Ovary (tissue), 10 donors: Measurements from ENCODE around the gene FKBP14. TPM values are rescaled to one million over a fixed set of nuclear protein-coding genes. Genes with fewer than 3 reads are reported as not detected.

ENCODE experiments used
- DNase-seq, 5 donors: peaks; one replicate each; pipeline ENCODE4 v3.0.0-alpha.2; 2019 to 2020
- H3K27ac ChIP-seq, 2 donors: fragments of 200-600 bp; one replicate each; pipeline versions ENCODE4 v1.5.1 to v1.8.0; 2019 to 2022
- H3K27me3 ChIP-seq: fragments of 200-600 bp; one replicate; pipeline ENCODE4 v1.8.0; 2022
- H3K36me3 ChIP-seq: fragments of 200-600 bp; sonication (generic); one replicate; pipeline ENCODE4 v1.5.1; 2019
- H3K4me1 ChIP-seq: one replicate; pipeline ENCODE4 v1.8.1; 2013; ENCODE audit warnings: mild to moderate bottlenecking, moderate library complexity; ENCODE audit not compliant: insufficient read depth
- H3K4me3 ChIP-seq: fragments of 200-600 bp; sonication (generic); one replicate; pipeline ENCODE4 v1.5.1; 2017
- H3K9me3 ChIP-seq, 2 donors: fragments of 200-600 bp in 1 of 2; sonication (generic) in 1 of 2; one replicate each; pipeline versions ENCODE4 v1.5.1 to v1.8.1; 2013 to 2019; ENCODE audit warnings: mild to moderate bottlenecking in 1 of 2, moderate library complexity in 1 of 2
- EP300 ChIP-seq: sonication (generic); formaldehyde crosslinking; IDR thresholded peaks from one replicate; pipeline ENCODE4 v1.6.1; 2017; ENCODE audit warnings: antibody characterized with exemption
- POLR2A ChIP-seq: fragments of 450-650 bp; IDR thresholded peaks from one replicate; pipeline ENCODE4 v1.6.1; 2017; ENCODE audit warnings: antibody characterized with exemption, mild to moderate bottlenecking, moderate library complexity
- WGBS, 3 donors: extraction: QIAGEN DNeasy Blood & Tissue Kit in 1 of 3; methylation state at CpG; one replicate each; pipeline versions ENCODE4 v1.1.5 to v1.1.7; 2013 to 2017; 5-methylcytosine and 5-hydroxymethylcytosine counted together
- intact Hi-C, 4 donors: fragments of 100-400 bp; cut with DNase I; formaldehyde crosslinking; loops; one replicate each; pipeline versions ENCODE4 v1.11.0 to v1.15.1; 2022 to 2023
- long read RNA-seq, 3 donors: library from polyadenylated mRNA in 2 of 3; unstranded in 2 of 3; transcript quantifications; one replicate each; pipeline ENCODE4 v2.0.0 and lab custom pipeline, GENCODE V29; 2021 to 2026
- polyA plus RNA-seq, 2 donors: library from polyadenylated mRNA; stranded (reverse); fragments of 200-250 nt in 1 of 2; fragments of 350-450 nt in 1 of 2; fragmentation: Illumina TruSeq in 1 of 2; extraction: RNeasy Lipid Tissue Mini Kit (QIAGEN cat#74804) in 1 of 2; gene quantifications; one replicate each; pipeline ENCODE4 v1.2.3, GENCODE V29; 2013 to 2014
- total RNA-seq, 7 donors: library from RNA; depleted of rRNA in 2 of 7; stranded (reverse); fragments of >200 nt in 2 of 7; fragmentation: NEBNext Ultra II Directional in 3 of 7; extraction: Animal tissue kit (Norgen Biotek cat#: 25700) in 3 of 7; gene quantifications; one replicate each; pipeline versions ENCODE4 v1.1.0 to v1.2.4, GENCODE V29; 2016 to 2023
- TF ChIP-seq, protein P1 (sequence below), 3 donors: fragments of 450-650 bp in 2 of 3; fragments of 200-600 bp in 1 of 3; IDR thresholded peaks; one replicate each; pipeline versions ENCODE4 v1.5.1 to v1.8.0; 2016 to 2022; ENCODE audit warnings: antibody characterized with exemption in 3 of 3, mild to moderate bottlenecking in 1 of 3
- donor health status: DM: no; HTN: no; CAD: no; lungs with moderate emphysema.
- donor health status: DM: no; HTN: no; CAD: no.
- donor health status: Bipolar disorder and iron deficiency.
- donor health status: DM: yes; HTN: yes; CAD: no.
- donor health status: DM: no; HTN: no; CAD: no.
- donor health status: DM: yes; HTN: yes; CAD: no.

The FKBP14 gene
- total RNA-seq (10 to 100 TPM in 5 of 7 donors, 1 to 10 TPM in 2; 5.9 to 19.6 (median 16.3) TPM), polyA plus RNA-seq (10 to 100 TPM in 1 of 2 donors, 1 to 10 TPM in 1; 3.4 to 13.5 TPM)
- long read RNA-seq, donor 1, full-length matches to known transcripts, result 69 of 71 reads
- long read RNA-seq, donor 1, partial matches to known transcripts, result 0 of 71 reads
- long read RNA-seq, donor 1, other reads (novel, unspliced or antisense), result 2 of 71 reads
- long read RNA-seq, donor 2, full-length matches to known transcripts, result 7 of 7 reads
- long read RNA-seq, donor 2, partial matches to known transcripts, result 0 of 7 reads
- long read RNA-seq, donor 2, other reads (novel, unspliced or antisense), result 0 of 7 reads
- long read RNA-seq, donor 3, full-length matches to known transcripts, result 16 of 18 reads
- long read RNA-seq, donor 3, partial matches to known transcripts, result 0 of 18 reads
- long read RNA-seq, donor 3, other reads (novel, unspliced or antisense), result 2 of 18 reads

GRCh38 chr7:30026229-30027064, at the start of gene FKBP14:
TSS of gene FKBP14 (minus strand) at chr7:30026702. CDS start at chr7:30026508, 194 bp downstream.
- peaks cover 15% of the 10 kb centered on the region for H3K4me1 ChIP-seq
- intact Hi-C loops, result no loop called here
- peak within 1 kb of the TSS; percentile 15 to 27 for H3K27ac ChIP-seq
- no peaks in the 10 kb centered on the region for H3K36me3 ChIP-seq
- DNase-seq, result peak; percentile 96 to 98 (median 96)
- no peaks in the 10 kb centered on the region for H3K9me3 ChIP-seq
- TF ChIP-seq POLR2A (no peak), EP300 (no peak)
- WGBS, 3 donors, result 0 to 1% (median 0%) methylated on average over 35 of the region's 35 CpGs
- H3K27me3 ChIP-seq, result no peaks in the 10 kb centered on the region
- peak within 1 kb of the TSS; percentile 62 for H3K4me3 ChIP-seq

DNA sequence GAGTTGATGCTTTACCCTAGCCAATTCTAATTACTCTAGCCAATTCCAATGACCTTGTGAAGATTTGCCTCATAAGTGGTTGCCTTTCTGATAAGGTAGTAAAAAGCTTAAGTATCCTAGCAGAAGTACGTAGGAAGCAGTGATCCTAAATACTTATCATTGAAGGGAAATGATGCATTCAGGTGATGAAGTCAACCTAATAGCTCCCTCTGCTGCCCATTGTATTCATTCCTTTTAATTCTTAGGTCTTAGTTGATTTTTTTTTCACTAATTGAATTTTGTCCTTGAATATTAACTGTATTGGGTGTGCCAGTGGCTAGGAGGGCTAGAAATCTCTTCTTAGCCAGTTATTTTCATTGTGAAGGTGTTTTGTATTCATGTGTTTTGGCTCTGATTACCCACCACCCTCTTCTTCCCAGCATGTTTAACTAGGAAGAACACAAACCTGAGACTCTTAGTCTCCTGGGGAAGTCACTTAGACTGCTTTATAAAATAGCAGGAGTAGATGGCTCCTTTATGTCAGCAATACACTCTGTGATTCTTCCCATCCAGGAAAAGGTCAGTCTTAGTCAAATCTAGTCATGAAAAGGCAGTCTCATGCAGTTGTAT, 48.0 kb upstream of the FKBP14 start:
- Histone ChIP-seq H3K4me1 (no peaks in the 10 kb centered on the region), H3K9me3 (no peaks in the 10 kb centered on the region), H3K36me3 (no peaks in the 10 kb centered on the region), H3K4me3 (no peak overlapping the region), H3K27me3 (no peaks in the 10 kb centered on the region), H3K27ac (no peak overlapping the region)
- no peak for DNase-seq
- WGBS, 3 donors, result 49 to 57% (median 56%) methylated on average over 1 of the region's 1 CpG
- TF ChIP-seq POLR2A (no peak), EP300 (no peak)
- TF ChIP-seq, protein P1, sequence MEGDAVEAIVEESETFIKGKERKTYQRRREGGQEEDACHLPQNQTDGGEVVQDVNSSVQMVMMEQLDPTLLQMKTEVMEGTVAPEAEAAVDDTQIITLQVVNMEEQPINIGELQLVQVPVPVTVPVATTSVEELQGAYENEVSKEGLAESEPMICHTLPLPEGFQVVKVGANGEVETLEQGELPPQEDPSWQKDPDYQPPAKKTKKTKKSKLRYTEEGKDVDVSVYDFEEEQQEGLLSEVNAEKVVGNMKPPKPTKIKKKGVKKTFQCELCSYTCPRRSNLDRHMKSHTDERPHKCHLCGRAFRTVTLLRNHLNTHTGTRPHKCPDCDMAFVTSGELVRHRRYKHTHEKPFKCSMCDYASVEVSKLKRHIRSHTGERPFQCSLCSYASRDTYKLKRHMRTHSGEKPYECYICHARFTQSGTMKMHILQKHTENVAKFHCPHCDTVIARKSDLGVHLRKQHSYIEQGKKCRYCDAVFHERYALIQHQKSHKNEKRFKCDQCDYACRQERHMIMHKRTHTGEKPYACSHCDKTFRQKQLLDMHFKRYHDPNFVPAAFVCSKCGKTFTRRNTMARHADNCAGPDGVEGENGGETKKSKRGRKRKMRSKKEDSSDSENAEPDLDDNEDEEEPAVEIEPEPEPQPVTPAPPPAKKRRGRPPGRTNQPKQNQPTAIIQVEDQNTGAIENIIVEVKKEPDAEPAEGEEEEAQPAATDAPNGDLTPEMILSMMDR (IDR thresholded peaks at IDR 0.05), result no peak
- intact Hi-C loops, result no loop called here

- H3K27me3 ChIP-seq, result no peaks in the 10 kb centered on the region
- no peaks in the 10 kb centered on the region for H3K4me1 ChIP-seq
- intact Hi-C loops, result no loop called here
- H3K4me3 ChIP-seq, result no peak overlapping the region
- H3K27ac ChIP-seq, result no peak overlapping the region
- no peak for DNase-seq
- H3K36me3 ChIP-seq, result no peaks in the 10 kb centered on the region
- TF ChIP-seq EP300 (no peak), POLR2A (no peak)
- TF ChIP-seq, protein P1 (IDR thresholded peaks at IDR 0.05), result no peak
- 93 to 98% (median 94%) methylated on average over 1 of the region's 1 CpG for WGBS, 3 donors
- no peaks in the 10 kb centered on the region for H3K9me3 ChIP-seq
Measured at GRCh38 chr7:30072735-30073134, 46.2 kb upstream of the FKBP14 start.

GRCh38 chr7:30070052-30070451, 43.5 kb upstream of the FKBP14 start:
- Histone ChIP-seq H3K4me3 (no peak overlapping the region), H3K36me3 (no peaks in the 10 kb centered on the region), H3K27ac (no peak overlapping the region), H3K4me1 (no peaks in the 10 kb centered on the region), H3K27me3 (no peaks in the 10 kb centered on the region), H3K9me3 (no peaks in the 10 kb centered on the region)
- intact Hi-C loops, result no loop called here
- DNase-seq, result no peak
- 0 to 4% (median 0%) methylated on average over 1 of the region's 1 CpG for WGBS, 3 donors
- TF ChIP-seq POLR2A, result no peak
- TF ChIP-seq, protein P1 (IDR thresholded peaks at IDR 0.05), result no peak
- TF ChIP-seq EP300, result no peak
